MCF 10A (cell line): Measurements from ENCODE around the gene SLC38A3. TPM values are rescaled to one million over a fixed set of nuclear protein-coding genes. Genes with fewer than 3 reads are reported as not detected.

ENCODE experiments used
- BruUV-seq: library from RNA; stranded (reverse); fragments of 400-500 nt; replicated peaks from 2 replicates; lab custom pipeline; 2021; lab: Mats Ljungman, UMichigan
- CTCF ChIA-PET: fragments of 300-600 bp; sonication (Branson Sonifier 250); formaldehyde crosslinking; extraction: SDS; loops from one replicate; lab custom pipeline; 2021; ENCODE audit warnings: antibody characterized with exemption, inconsistent platforms; lab: Yijun Ruan, JAX
- POLR2A ChIA-PET: fragments of 300-600, 350-650 bp; sonication (Branson Sonifier 250); formaldehyde crosslinking; extraction: SDS; loops from one replicate; lab custom pipeline; 2020; ENCODE audit warnings: antibody characterized with exemption, inconsistent platforms; lab: Yijun Ruan, JAX
- DNase-seq: peaks from one replicate; pipeline ENCODE4 v3.0.0-alpha.2; 2018; ENCODE audit not compliant: unreplicated experiment
- H3K27ac Mint-ChIP-seq: one replicate; pipeline ENCODE4 v1.8.0; 2022; ENCODE audit warnings: mild to moderate bottlenecking, low read depth, mixed read lengths; ENCODE audit not compliant: unreplicated experiment
- H3K27me3 Mint-ChIP-seq: one replicate; pipeline ENCODE4 v1.8.0; 2022; ENCODE audit warnings: mixed read lengths; ENCODE audit not compliant: insufficient read depth, unreplicated experiment
- H3K36me3 Mint-ChIP-seq: one replicate; pipeline ENCODE4 v1.8.0; 2022; ENCODE audit warnings: mild to moderate bottlenecking, moderate library complexity, mixed read lengths; ENCODE audit not compliant: insufficient read depth, unreplicated experiment
- H3K4me1 Mint-ChIP-seq: one replicate; pipeline ENCODE4 v1.8.0; 2022; ENCODE audit warnings: mixed read lengths; ENCODE audit not compliant: insufficient read depth, unreplicated experiment
- H3K4me3 Mint-ChIP-seq: one replicate; pipeline ENCODE4 v1.8.0; 2022; ENCODE audit warnings: mild to moderate bottlenecking, moderate library complexity, mixed read lengths; ENCODE audit not compliant: unreplicated experiment
- H3K9me3 Mint-ChIP-seq: one replicate; pipeline ENCODE4 v1.8.0; 2022; ENCODE audit warnings: mixed read lengths; ENCODE audit not compliant: unreplicated experiment
- CTCF ChIP-seq: fragments of 200-600 bp; IDR thresholded peaks from one replicate; pipeline ENCODE4 v1.8.0; 2022; ENCODE audit warnings: antibody characterized with exemption, mild to moderate bottlenecking; ENCODE audit not compliant: unreplicated experiment
- intact Hi-C: fragments of 100-400 bp; cut with micrococcal nuclease; formaldehyde crosslinking; loops from 2 replicates; pipeline ENCODE4 v1.14.1; 2022
- total RNA-seq: library from RNA; stranded (reverse); gene quantifications from 2 replicates; pipeline ENCODE4 v1.2.3, GENCODE V29; 2022

SLC38A3 gene
- total RNA-seq, 1 experiment from 2014 or later, result not detected

- ChIA-PET POLR2A (interaction anchor here (0.7 to 1.7 kb wide), 3 partner anchors 11 to 124 kb away, joined by 3 to 5 read pairs (median 3); partner anchors contain the start of gene TUSC2), CTCF (interaction anchor here (0.6 to 3.4 kb wide), 6 partner anchors 9 to 43 kb away, joined by 3 to 28 read pairs (median 10); partner anchors contain the start of gene GNAT1)
- Mint-ChIP-seq H3K4me3 (no peak overlapping the region), H3K36me3 (no peaks in the 10 kb centered on the region), H3K4me1 (no peaks in the 10 kb centered on the region), H3K9me3 (no peaks in the 10 kb centered on the region), H3K27ac (no peak overlapping the region), H3K27me3 (no peaks in the 10 kb centered on the region)
- intact Hi-C loops, result no loop called here
- no TSS peak for BruUV-seq
- DNase-seq, result no peak
- TF ChIP-seq CTCF, result no peak
These were observed 965 bp upstream of the SLC38A3 start for GRCh38 chr3:50203809-50204803.

GRCh38 chr3:50205413-50206276, 574 bp downstream of the SLC38A3 start:
- TF ChIP-seq CTCF, result no peak
- Mint-ChIP-seq H3K9me3 (no peaks in the 10 kb centered on the region), H3K27me3 (no peaks in the 10 kb centered on the region), H3K4me3 (no peak overlapping the region), H3K36me3 (no peaks in the 10 kb centered on the region), H3K27ac (no peak overlapping the region), H3K4me1 (no peaks in the 10 kb centered on the region)
- CTCF ChIA-PET, result interaction anchor here (3.4 kb wide), 1 partner anchor 10 kb away, joined by 11 read pairs; no protein-coding TSS in a partner anchor
- POLR2A ChIA-PET, result no interaction called here
- no TSS peak for BruUV-seq
- DNase-seq, result no peak
- intact Hi-C loops, result no loop called here

- ChIA-PET CTCF (interaction anchor here (0.6 to 3.9 kb wide), 3 partner anchors 15 to 344 kb away, joined by 3 to 36 read pairs (median 3); partner anchors contain the start of gene GNAT1), POLR2A (no interaction called here)
- intact Hi-C loops, result no loop called here
- Mint-ChIP-seq H3K36me3 (no peaks in the 10 kb centered on the region), H3K4me1 (no peaks in the 10 kb centered on the region), H3K4me3 (no peak overlapping the region), H3K9me3 (no peaks in the 10 kb centered on the region), H3K27ac (no peak overlapping the region), H3K27me3 (no peaks in the 10 kb centered on the region)
- DNase-seq, result no peak
- BruUV-seq, result no TSS peak
- TF ChIP-seq CTCF, result no peak
These were observed 2.4 kb downstream of the SLC38A3 start for GRCh38 chr3:50207359-50208042.
